Measurements from ENCODE around the gene LRP4. TPM values are rescaled to one million over a fixed set of nuclear protein-coding genes. Genes with fewer than 3 reads are reported as not detected.

LRP4 gene
- total and polyA plus RNA-seq, 7 donors, result 2.1 to 17.6 (median 4.9) TPM

DNA sequence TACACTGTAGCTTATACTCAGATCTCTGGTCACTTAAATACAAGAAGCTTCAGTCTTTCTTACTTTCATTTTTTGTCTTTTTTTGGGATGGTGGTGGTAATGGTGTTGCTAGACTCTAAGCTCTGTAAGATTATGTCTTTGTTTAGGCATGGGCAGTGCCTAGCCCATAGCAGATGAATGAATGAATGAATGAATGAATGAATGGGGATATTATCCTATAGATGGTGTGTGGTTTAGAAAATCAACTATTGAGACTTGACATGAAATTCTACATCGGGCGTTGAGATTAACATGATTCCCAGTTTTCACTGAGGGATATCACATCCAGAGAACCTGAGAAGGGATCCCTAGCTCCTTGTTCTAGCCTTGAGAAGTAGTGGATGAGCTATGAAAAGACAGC, 62.5 kb downstream of the LRP4 start:
- intact Hi-C loops (cut with DNase I), result no loop called here
- 96 to 97% methylated on average over 2 of the region's 2 CpGs for WGBS, 2 donors
- H3K9me3 ChIP-seq, result no peaks in the 10 kb centered on the region

DNA sequence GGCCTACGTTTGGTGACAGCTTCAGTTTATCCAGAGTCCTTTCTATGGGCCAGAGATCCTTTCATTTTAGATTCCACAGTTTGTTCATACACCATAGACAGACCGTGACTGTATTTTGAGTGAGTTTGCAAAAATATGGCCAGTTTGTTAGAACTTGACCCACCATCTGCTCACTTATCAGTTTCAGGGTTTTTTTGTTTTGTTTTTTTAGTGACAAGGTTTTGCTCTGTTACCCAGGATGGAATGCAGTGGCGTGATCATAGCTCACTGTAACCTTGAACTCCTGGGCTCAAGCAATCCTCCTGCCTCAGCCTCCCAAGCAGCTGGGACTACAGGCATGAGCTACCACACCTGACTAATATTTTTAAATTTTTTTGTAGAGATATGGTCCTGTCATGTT, 63.2 kb downstream of the LRP4 start:
- no peak overlapping the region for H3K4me3 ChIP-seq
- DNase-seq, result no peak
- no peaks in the 10 kb centered on the region for H3K9me3 ChIP-seq
- H3K36me3 ChIP-seq, result no peaks in the 10 kb centered on the region
- no peaks in the 10 kb centered on the region for H3K27me3 ChIP-seq
- H3K4me1 ChIP-seq, result peaks cover 0 to 11% (median under 1%) of the 10 kb centered on the region in 4 donors
- TF ChIP-seq POLR2AphosphoS5 (IDR thresholded peaks at IDR 0.05) (no peak), POLR2A (IDR thresholded peaks at IDR 0.05) (no peak), EP300 (IDR thresholded peaks at IDR 0.05) (no peak)
- TF ChIP-seq, protein P1, sequence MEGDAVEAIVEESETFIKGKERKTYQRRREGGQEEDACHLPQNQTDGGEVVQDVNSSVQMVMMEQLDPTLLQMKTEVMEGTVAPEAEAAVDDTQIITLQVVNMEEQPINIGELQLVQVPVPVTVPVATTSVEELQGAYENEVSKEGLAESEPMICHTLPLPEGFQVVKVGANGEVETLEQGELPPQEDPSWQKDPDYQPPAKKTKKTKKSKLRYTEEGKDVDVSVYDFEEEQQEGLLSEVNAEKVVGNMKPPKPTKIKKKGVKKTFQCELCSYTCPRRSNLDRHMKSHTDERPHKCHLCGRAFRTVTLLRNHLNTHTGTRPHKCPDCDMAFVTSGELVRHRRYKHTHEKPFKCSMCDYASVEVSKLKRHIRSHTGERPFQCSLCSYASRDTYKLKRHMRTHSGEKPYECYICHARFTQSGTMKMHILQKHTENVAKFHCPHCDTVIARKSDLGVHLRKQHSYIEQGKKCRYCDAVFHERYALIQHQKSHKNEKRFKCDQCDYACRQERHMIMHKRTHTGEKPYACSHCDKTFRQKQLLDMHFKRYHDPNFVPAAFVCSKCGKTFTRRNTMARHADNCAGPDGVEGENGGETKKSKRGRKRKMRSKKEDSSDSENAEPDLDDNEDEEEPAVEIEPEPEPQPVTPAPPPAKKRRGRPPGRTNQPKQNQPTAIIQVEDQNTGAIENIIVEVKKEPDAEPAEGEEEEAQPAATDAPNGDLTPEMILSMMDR (IDR thresholded peaks at IDR 0.05), result no peak
- 92 to 93% methylated on average over 3 of the region's 3 CpGs for WGBS, 2 donors
- no peak overlapping the region for H3K27ac ChIP-seq
- intact Hi-C loops (cut with DNase I), result no loop called here

More for the DNA sequence above, 62.5 kb downstream of the LRP4 start:
- Histone ChIP-seq H3K27ac (no peak overlapping the region), H3K36me3 (no peaks in the 10 kb centered on the region), H3K27me3 (no peaks in the 10 kb centered on the region), H3K4me1 (peaks cover 0 to 14% (median 4%) of the 10 kb centered on the region in 4 donors), H3K4me3 (no peak overlapping the region)
- TF ChIP-seq, protein P1 (IDR thresholded peaks at IDR 0.05), result no peak
- no peak for TF ChIP-seq POLR2AphosphoS5 (IDR thresholded peaks at IDR 0.05)
- no peak for TF ChIP-seq EP300 (IDR thresholded peaks at IDR 0.05)
- no peak for TF ChIP-seq POLR2A (IDR thresholded peaks at IDR 0.05)
- no peak for DNase-seq

DNA sequence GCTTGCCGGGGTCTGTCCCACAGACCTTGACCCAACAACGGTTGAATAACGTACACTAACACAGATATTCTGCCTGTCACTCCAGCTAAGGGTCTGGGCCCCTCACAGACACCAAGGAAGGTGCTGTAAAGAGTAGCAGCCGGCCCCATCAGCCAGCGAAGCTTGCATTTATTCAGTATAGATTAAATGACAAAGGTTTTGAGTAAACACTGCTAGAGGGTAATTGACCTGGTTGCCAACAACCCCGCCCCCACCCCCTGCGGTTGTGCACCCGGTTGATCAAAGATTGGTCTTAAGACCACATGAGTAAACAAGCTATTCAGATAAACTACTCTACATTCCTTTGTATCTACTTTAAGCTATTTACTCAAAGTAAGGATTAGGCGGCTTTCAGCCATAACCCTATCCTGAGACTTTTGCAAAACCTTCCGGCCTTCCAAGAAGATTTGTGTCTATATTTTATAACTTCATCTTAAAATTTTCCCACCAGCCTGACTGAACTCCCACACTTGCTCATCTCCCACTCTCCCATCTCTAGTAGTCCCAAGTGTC, 67.4 kb downstream of the LRP4 start:
- TF ChIP-seq EP300 (IDR thresholded peaks at IDR 0.05), result no peak
- no peak for TF ChIP-seq POLR2AphosphoS5 (IDR thresholded peaks at IDR 0.05)
- TF ChIP-seq, protein P1 (IDR thresholded peaks at IDR 0.05), result no peak
- TF ChIP-seq POLR2A (IDR thresholded peaks at IDR 0.05), result no peak
- H3K9me3 ChIP-seq, result no peaks in the 10 kb centered on the region
- 71% methylated on average over 10 of the region's 10 CpGs for WGBS, 2 donors
- H3K27ac ChIP-seq, result no peak overlapping the region
- H3K4me1 ChIP-seq, result peaks cover 0 to 8% (median 6%) of the 10 kb centered on the region in 4 donors
- no peaks in the 10 kb centered on the region for H3K27me3 ChIP-seq
- DNase-seq, result no peak
- no peak overlapping the region for H3K4me3 ChIP-seq
- no peaks in the 10 kb centered on the region for H3K36me3 ChIP-seq
- intact Hi-C loops (cut with DNase I), result no loop called here

DNA sequence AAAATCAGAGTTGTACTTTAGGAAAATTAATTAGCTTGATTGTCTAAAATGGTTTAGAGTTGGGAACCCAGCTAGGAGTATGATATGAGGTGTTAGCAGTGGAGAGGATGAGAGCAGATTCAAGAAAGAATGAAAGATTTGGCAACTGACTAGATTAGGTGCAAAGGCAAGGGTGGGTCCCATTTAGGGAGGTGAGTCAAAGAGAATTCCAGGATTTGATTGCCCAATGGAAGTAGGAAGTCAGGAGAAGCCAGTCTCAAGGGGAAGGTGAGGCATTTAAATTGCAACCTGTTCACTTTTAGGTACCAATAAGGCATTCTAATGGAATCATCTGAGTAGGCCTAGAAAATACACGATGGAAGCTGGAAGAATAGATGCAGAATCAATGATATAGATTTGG, 68.7 kb downstream of the LRP4 start:
- Histone ChIP-seq H3K4me1 (peaks cover 0 to 19% (median 15%) of the 10 kb centered on the region in 4 donors), H3K4me3 (no peak overlapping the region), H3K27ac (no peak overlapping the region), H3K27me3 (no peaks in the 10 kb centered on the region), H3K36me3 (no peaks in the 10 kb centered on the region), H3K9me3 (no peaks in the 10 kb centered on the region)
- intact Hi-C loops (cut with DNase I), result no loop called here
- no peak for DNase-seq
- TF ChIP-seq POLR2AphosphoS5 (IDR thresholded peaks at IDR 0.05), result no peak
- no peak for TF ChIP-seq POLR2A (IDR thresholded peaks at IDR 0.05)
- TF ChIP-seq, protein P1 (IDR thresholded peaks at IDR 0.05), result no peak
- TF ChIP-seq EP300 (IDR thresholded peaks at IDR 0.05), result no peak
- 92 to 94% methylated on average over 1 of the region's 1 CpG for WGBS, 2 donors

DNA sequence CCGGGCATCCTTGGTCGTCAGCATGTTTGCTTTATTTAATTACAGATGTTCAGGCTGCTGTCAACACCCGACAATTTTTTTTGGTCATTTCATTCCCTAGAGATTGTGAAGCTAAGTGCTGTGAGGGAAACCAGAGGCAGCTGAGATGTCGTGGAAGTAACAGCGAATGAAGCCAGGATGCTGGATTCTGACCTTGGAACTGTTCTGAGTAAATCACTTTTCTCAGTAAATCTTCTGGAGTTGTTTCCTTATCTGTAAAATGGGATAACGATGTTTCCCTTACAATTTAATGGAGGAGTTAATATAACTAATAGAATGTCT, 71.9 kb downstream of the LRP4 start:
- TF ChIP-seq POLR2A (IDR thresholded peaks at IDR 0.05), result no peak
- no peak for TF ChIP-seq POLR2AphosphoS5 (IDR thresholded peaks at IDR 0.05)
- no peak for TF ChIP-seq EP300 (IDR thresholded peaks at IDR 0.05)
- TF ChIP-seq, protein P1 (IDR thresholded peaks at IDR 0.05), result no peak
- peak overlapping the region; percentile 83 to 89 (median 87) for H3K27ac ChIP-seq

More for the DNA sequence above, 71.9 kb downstream of the LRP4 start:
- Histone ChIP-seq H3K9me3 (no peaks in the 10 kb centered on the region), H3K4me3 (peak overlapping the region; percentile 75 to 96 (median 84)), H3K36me3 (no peaks in the 10 kb centered on the region), H3K27me3 (no peaks in the 10 kb centered on the region), H3K4me1 (peaks cover 0 to 25% (median 22%) of the 10 kb centered on the region in 4 donors)
- WGBS, 2 donors, result 3 to 11% methylated on average over 6 of the region's 6 CpGs
- intact Hi-C loops (cut with DNase I), result loop anchor here (1.0 kb wide), 1 partner anchor 20 kb away; no protein-coding TSS in a partner anchor
- DNase-seq, result no peak

All from sigmoid colon (tissue), 7 donors.